ENCODE data around the gene NRP1.

The NRP1 gene

DNA sequence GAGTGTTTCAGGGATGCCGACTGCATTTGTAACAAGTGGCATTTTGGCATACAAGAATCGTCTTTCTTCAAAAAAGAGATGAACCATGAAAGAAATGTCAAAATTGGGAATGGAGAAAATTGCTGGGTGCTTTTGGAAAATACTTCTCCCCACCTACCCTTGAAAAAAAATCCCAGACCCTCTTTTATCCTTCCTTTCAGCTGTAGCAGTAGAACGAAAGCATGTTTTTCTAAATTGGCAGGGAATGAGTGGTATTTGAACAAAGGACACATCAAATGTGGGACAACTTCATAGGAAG lies 187.5 kb downstream of the NRP1 start:
- H3K27me3 ChIP-seq (ENCODE audit: insufficient read depth, low read depth, severe bottlenecking) = no peaks in the 10 kb centered on the region
- DNase-seq = no peak
- no peak overlapping the region for H3K27ac ChIP-seq
- no peaks in the 10 kb centered on the region for H3K36me3 ChIP-seq
- TF ChIP-seq CTCF (IDR thresholded peaks at IDR 0.05; ENCODE audit: low read depth, low read length) = no peak
- no peaks in the 10 kb centered on the region for H3K9me3 ChIP-seq (ENCODE audit: severe bottlenecking)
- H3K4me3 ChIP-seq (ENCODE audit: low read depth, low read length) = no peak overlapping the region

- H3K4me3 ChIP-seq (ENCODE audit: low read depth, low read length) = no peak overlapping the region
- no peaks in the 10 kb centered on the region for H3K36me3 ChIP-seq
- H3K27ac ChIP-seq = no peak overlapping the region
- no peaks in the 10 kb centered on the region for H3K27me3 ChIP-seq (ENCODE audit: insufficient read depth, low read depth, severe bottlenecking)
- H3K9me3 ChIP-seq (ENCODE audit: severe bottlenecking) = no peaks in the 10 kb centered on the region
- no peak for TF ChIP-seq CTCF (IDR thresholded peaks at IDR 0.05; ENCODE audit: low read depth, low read length)
- DNase-seq = no peak
Observed at GRCh38 chr10:33146189-33147012, 188.1 kb downstream of the NRP1 start.

DNA sequence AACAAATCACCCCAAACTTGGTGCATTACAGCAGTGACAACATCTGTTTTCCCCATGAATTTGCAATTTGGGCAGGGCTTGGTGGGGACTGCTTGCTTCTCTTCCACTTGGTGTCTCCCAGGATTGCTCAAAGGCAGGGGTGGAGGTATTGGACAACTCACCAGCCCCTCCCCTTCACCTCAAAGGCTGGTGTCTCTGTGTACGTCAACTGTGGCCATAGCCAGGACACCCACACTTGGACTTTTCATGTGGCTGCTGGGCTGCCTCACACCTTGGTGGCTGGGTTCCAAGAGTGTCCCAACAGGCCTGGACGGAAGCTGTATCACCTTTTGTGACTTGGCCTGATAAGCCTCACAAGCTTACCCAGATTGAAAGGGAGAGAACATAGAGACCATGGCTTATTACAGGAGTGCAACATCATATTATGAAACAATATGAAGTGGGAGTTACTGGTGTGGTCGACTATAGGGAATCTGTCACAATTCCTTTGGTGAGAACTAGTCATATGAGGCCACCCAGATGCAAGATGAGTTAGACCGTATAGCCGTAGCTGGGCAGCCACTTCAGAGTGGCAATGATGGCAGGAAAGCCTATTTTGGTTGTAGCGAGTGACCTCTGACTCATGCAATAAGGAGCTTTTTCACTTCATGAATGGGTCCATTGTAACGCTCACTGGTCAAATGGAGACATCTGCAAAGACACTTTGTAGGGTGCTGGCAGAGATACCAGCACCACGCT lies 188.8 kb downstream of the NRP1 start:
- Histone ChIP-seq H3K9me3 (ENCODE audit: severe bottlenecking) (no peaks in the 10 kb centered on the region), H3K27ac (no peak overlapping the region), H3K27me3 (ENCODE audit: insufficient read depth, low read depth, severe bottlenecking) (no peaks in the 10 kb centered on the region), H3K4me3 (ENCODE audit: low read depth, low read length) (no peak overlapping the region), H3K36me3 (no peaks in the 10 kb centered on the region)
- no peak for DNase-seq
- no peak for TF ChIP-seq CTCF (IDR thresholded peaks at IDR 0.05; ENCODE audit: low read depth, low read length)

DNA sequence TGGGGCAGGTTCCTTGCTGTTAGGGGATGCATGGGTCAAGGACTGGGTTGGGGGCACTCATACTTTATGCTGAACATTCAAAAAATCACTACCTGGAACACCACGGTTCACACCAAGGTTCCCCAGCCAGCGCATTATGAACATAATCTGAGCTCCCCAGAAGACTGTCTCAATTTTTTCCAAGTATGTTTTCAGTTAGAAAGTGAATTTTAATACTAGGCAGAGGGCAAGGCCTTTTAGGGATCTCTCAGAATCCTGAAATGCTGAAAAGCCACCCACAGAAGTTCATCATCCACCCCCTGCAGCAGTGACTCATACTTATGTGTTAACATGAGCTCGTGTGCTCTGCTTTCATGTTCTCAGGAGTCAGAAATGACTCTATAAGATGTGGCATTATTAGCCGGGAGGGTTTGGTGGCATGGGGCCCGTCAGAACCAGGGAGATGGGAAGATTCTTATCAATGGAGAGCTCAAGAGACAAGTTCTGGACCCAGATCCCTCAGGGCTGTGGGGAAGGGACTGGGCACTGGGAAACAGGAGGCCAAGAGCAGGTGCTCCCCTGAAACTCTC lies 191.2 kb downstream of the NRP1 start:
- no peaks in the 10 kb centered on the region for H3K36me3 ChIP-seq
- no peak for TF ChIP-seq CTCF (IDR thresholded peaks at IDR 0.05; ENCODE audit: low read depth, low read length)
- no peaks in the 10 kb centered on the region for H3K9me3 ChIP-seq (ENCODE audit: severe bottlenecking)
- no peak for DNase-seq
- H3K27ac ChIP-seq = no peak overlapping the region
- no peak overlapping the region for H3K4me3 ChIP-seq (ENCODE audit: low read depth, low read length)
- H3K27me3 ChIP-seq (ENCODE audit: insufficient read depth, low read depth, severe bottlenecking) = no peaks in the 10 kb centered on the region

- no peak for TF ChIP-seq CTCF (IDR thresholded peaks at IDR 0.05; ENCODE audit: low read depth, low read length)
- Histone ChIP-seq H3K36me3 (no peaks in the 10 kb centered on the region), H3K9me3 (ENCODE audit: severe bottlenecking) (no peaks in the 10 kb centered on the region), H3K4me3 (ENCODE audit: low read depth, low read length) (no peak overlapping the region), H3K27ac (no peak overlapping the region), H3K27me3 (ENCODE audit: insufficient read depth, low read depth, severe bottlenecking) (no peaks in the 10 kb centered on the region)
- DNase-seq = no peak
Observed at GRCh38 chr10:33142295-33142694, 192.2 kb downstream of the NRP1 start.

Data from WERI-Rb-1 (cell line).